H1 (cell line): ENCODE results near the gene SYNE4. TPM values are rescaled to one million over a fixed set of nuclear protein-coding genes. Genes with fewer than 3 reads are reported as not detected.

Experiments used
- CTCF ChIA-PET: fragments of 300-600 bp; sonication (Branson Sonifier 250); formaldehyde crosslinking; loops from one replicate; lab custom pipeline; 2021; ENCODE audit not compliant: partially characterized antibody; lab: Charles Lee
- POLR2A ChIA-PET: fragments of 300-600 bp; sonication (Branson Sonifier 250); formaldehyde crosslinking; loops from one replicate; lab custom pipeline; 2021; ENCODE audit warnings: inconsistent platforms; ENCODE audit not compliant: partially characterized antibody; lab: Charles Lee
- DNase-seq, 2 experiments: peaks; one replicate each; pipeline versions ENCODE4 v3.0.0 to v3.0.0-alpha.2; 2010 to 2022; ENCODE audit warnings: low spot score in 2 of 2, low read depth in 1 of 2, mixed read lengths in 1 of 2
- FAIRE-seq: peaks from 2 replicates; lab custom pipeline; 2011; peaks lifted over from hg19 to GRCh38; lab: Jason Lieb, UNC
- H2AFZ ChIP-seq: 2 replicates; pipeline ENCODE4 v1.8.1; 2012; ENCODE audit warnings: low read length, inconsistent platforms
- H2AK5ac ChIP-seq: 2 replicates; pipeline ENCODE4 v1.6.1; 2013; ENCODE audit warnings: low read depth, low read length
- H2BK120ac ChIP-seq: replicated peaks from 2 replicates; pipeline ENCODE3; 2013; ENCODE audit warnings: low read depth, low read length, inconsistent platforms
- H2BK12ac ChIP-seq: 2 replicates; pipeline ENCODE4 v1.6.1; 2013; ENCODE audit warnings: low read depth, low read length
- H2BK15ac ChIP-seq: 2 replicates; pipeline ENCODE4 v1.6.1; 2013; ENCODE audit warnings: low read length
- H2BK20ac ChIP-seq: 2 replicates; pipeline ENCODE4 v1.6.1; 2013; ENCODE audit warnings: low read length
- H2BK5ac ChIP-seq: 2 replicates; pipeline ENCODE4 v1.6.1; 2013; ENCODE audit warnings: low read depth, low read length
- H3K14ac ChIP-seq: 2 replicates; pipeline ENCODE4 v1.6.1; 2013; ENCODE audit warnings: inconsistent platforms; ENCODE audit not compliant: insufficient read length
- H3K18ac ChIP-seq: 2 replicates; pipeline ENCODE4 v1.6.1; 2013; ENCODE audit warnings: low read length; ENCODE audit errors: extremely low read depth
- H3K23ac ChIP-seq: 2 replicates; pipeline ENCODE4 v1.6.1; 2013; ENCODE audit warnings: inconsistent platforms; ENCODE audit not compliant: insufficient read length
- H3K23me2 ChIP-seq: 2 replicates; pipeline ENCODE4 v1.6.1; 2013; ENCODE audit warnings: low read depth, low read length
- H3K27ac ChIP-seq: 2 replicates; pipeline ENCODE4 v1.6.1; 2011; ENCODE audit warnings: low read depth, low read length, inconsistent platforms
- H3K27me3 ChIP-seq, 4 experiments: replicated peaks in 1 of 4; 1 replicate in 1 of 4; 2 replicates in 3 of 4; pipeline versions ENCODE4 v1.6.1 to v1.8.1; 2011 to 2013; ENCODE audit warnings: low read length in 3 of 4, mild to moderate bottlenecking in 3 of 4, inconsistent platforms in 2 of 4, mixed read lengths in 2 of 4, moderate library complexity in 1 of 4; ENCODE audit not compliant: control insufficient read depth in 3 of 4, insufficient read depth in 3 of 4; ENCODE audit errors: extremely low read depth in 1 of 4
- H3K36me3 ChIP-seq, 4 experiments: 2 replicates each; pipeline versions ENCODE4 v1.6.1 to v1.8.1; 2011 to 2013; ENCODE audit warnings: mild to moderate bottlenecking in 4 of 4, low read length in 3 of 4, moderate library complexity in 2 of 4, control low read depth in 1 of 4, inconsistent platforms in 1 of 4; ENCODE audit not compliant: insufficient read depth in 4 of 4, control insufficient read depth in 2 of 4
- H3K4ac ChIP-seq: replicated peaks from 2 replicates; pipeline ENCODE3; 2013; ENCODE audit warnings: low read length, low read depth, mixed read lengths, inconsistent platforms; ENCODE audit not compliant: insufficient read length
- H3K4me1 ChIP-seq, 4 experiments: replicated peaks in 1 of 4; 1 replicate in 1 of 4; 2 replicates in 3 of 4; pipeline versions ENCODE4 v1.6.1 to v1.8.1; 2011 to 2013; ENCODE audit warnings: low read length in 3 of 4, inconsistent platforms in 2 of 4, mixed read lengths in 1 of 4; ENCODE audit not compliant: insufficient read depth in 4 of 4, control insufficient read depth in 3 of 4
- H3K4me2 ChIP-seq, 2 experiments: 2 replicates each; pipeline versions ENCODE4 v1.6.1 to v1.8.1; 2011 to 2013; ENCODE audit warnings: low read depth in 2 of 2, low read length in 2 of 2, control low read depth in 1 of 2, inconsistent platforms in 1 of 2, mild to moderate bottlenecking in 1 of 2; ENCODE audit not compliant: insufficient read depth in 1 of 2
- H3K4me3 ChIP-seq, 4 experiments: fragments of 200-600, 300-600 bp in 1 of 4; sonication (generic), shearing (Covaris generic), sonication (Bioruptor Twin) in 1 of 4; 2 replicates each; pipeline versions ENCODE4 v1.5.1 to v1.8.1; 2011 to 2016; ENCODE audit warnings: low read length in 4 of 4, low read depth in 3 of 4, control low read depth in 2 of 4, inconsistent platforms in 2 of 4, mild to moderate bottlenecking in 2 of 4, mixed read lengths in 1 of 4, moderate library complexity in 1 of 4; ENCODE audit not compliant: insufficient read depth in 2 of 4; ENCODE audit errors: extremely low read depth in 1 of 4
- H3K56ac ChIP-seq: replicated peaks from 2 replicates; pipeline ENCODE3; 2013; ENCODE audit warnings: low read depth, mild to moderate bottlenecking, mixed read lengths, low read length, inconsistent platforms; ENCODE audit not compliant: insufficient read length
- H3K79me1 ChIP-seq: 2 replicates; pipeline ENCODE4 v1.6.1; 2013; ENCODE audit warnings: low read depth, low read length, control low read depth
- H3K79me2 ChIP-seq, 2 experiments: 2 replicates each; pipeline versions ENCODE4 v1.6.1 to v1.8.1; 2012 to 2013; ENCODE audit warnings: low read length in 2 of 2, mild to moderate bottlenecking in 2 of 2, inconsistent platforms in 1 of 2; ENCODE audit not compliant: insufficient read depth in 2 of 2, control insufficient read depth in 1 of 2
- H3K9ac ChIP-seq, 4 experiments: replicated peaks in 1 of 4; 1 replicate in 1 of 4; 2 replicates in 3 of 4; pipeline versions ENCODE4 v1.6.1 to v1.8.1; 2011 to 2013; ENCODE audit warnings: low read depth in 3 of 4, low read length in 3 of 4, control low read depth in 2 of 4, mild to moderate bottlenecking in 2 of 4, moderate library complexity in 2 of 4, inconsistent platforms in 1 of 4; ENCODE audit errors: extremely low read depth in 1 of 4
- H3K9me3 ChIP-seq, 2 experiments: 2 replicates each; pipeline versions ENCODE4 v1.6.1 to v1.8.1; 2012 to 2013; ENCODE audit warnings: mild to moderate bottlenecking in 2 of 2, moderate library complexity in 2 of 2, control low read depth in 1 of 2, inconsistent platforms in 1 of 2, low read depth in 1 of 2, low read length in 1 of 2, mixed read lengths in 1 of 2; ENCODE audit not compliant: insufficient read depth in 2 of 2
- H4K20me1 ChIP-seq, 2 experiments: replicated peaks in 1 of 2; 2 replicates each; pipeline versions ENCODE3 to v1.8.1; 2011 to 2013; ENCODE audit warnings: inconsistent platforms in 2 of 2, low read length in 2 of 2, mild to moderate bottlenecking in 1 of 2; ENCODE audit not compliant: insufficient read depth in 2 of 2, control insufficient read depth in 1 of 2
- H4K5ac ChIP-seq: 2 replicates; pipeline ENCODE4 v1.6.1; 2013; ENCODE audit warnings: low read length, low read depth, mixed read lengths, inconsistent platforms; ENCODE audit not compliant: insufficient read length
- H4K8ac ChIP-seq: 2 replicates; pipeline ENCODE4 v1.8.0; 2013; ENCODE audit warnings: mild to moderate bottlenecking, moderate library complexity, low read length, inconsistent platforms; ENCODE audit not compliant: insufficient read depth; ENCODE audit errors: extremely low read depth
- H4K91ac ChIP-seq: replicated peaks from 2 replicates; pipeline ENCODE3; 2013; ENCODE audit warnings: low read length, mixed read lengths, inconsistent platforms; ENCODE audit not compliant: insufficient read length
- BCL11A ChIP-seq, 2 experiments: IDR thresholded peaks; one replicate each; pipeline ENCODE4 v1.6.1; 2011; ENCODE audit warnings: low read depth in 2 of 2, low read length in 2 of 2, mild to moderate bottlenecking in 2 of 2
- GABPA ChIP-seq: IDR thresholded peaks from 2 replicates; pipeline ENCODE4 v1.6.1; 2011; ENCODE audit warnings: mild to moderate bottlenecking, low read length, moderate library complexity, borderline replicate concordance; ENCODE audit not compliant: insufficient read depth
- POU5F1 ChIP-seq: IDR thresholded peaks from 2 replicates; pipeline ENCODE4 v1.6.1; 2011; ENCODE audit warnings: low read depth, mild to moderate bottlenecking, low read length, moderate library complexity
- SUZ12 ChIP-seq: fragments of 200-600 bp; sonication (generic); IDR thresholded peaks from 2 replicates; pipeline ENCODE4 v1.6.1; 2012; ENCODE audit warnings: mild to moderate bottlenecking, inconsistent platforms, low read length, moderate library complexity, mixed read lengths
- TBP ChIP-seq: IDR thresholded peaks from 2 replicates; pipeline ENCODE4 v1.6.1; 2011; ENCODE audit warnings: low read depth, low read length, improper control_type of control experiment
- WGBS, 2 experiments: shearing (Covaris generic) in 1 of 2; methylation state at CpG; one replicate each; pipeline versions ENCODE4 v1.1.6 to v1.1.7; 2013 to 2015; ENCODE audit warnings: low lambda C conversion rate in 2 of 2, mixed read lengths in 2 of 2, inconsistent platforms in 1 of 2, low coverage in 1 of 2, missing lambda C conversion rate in 1 of 2; ENCODE audit not compliant: insufficient replicate concordance in 2 of 2, insufficient coverage in 1 of 2, insufficient read length in 1 of 2; ENCODE audit errors: extremely low coverage in 1 of 2, missing lambda C conversion rate in 1 of 2; 5-methylcytosine and 5-hydroxymethylcytosine counted together
- polyA plus RNA-seq, 7 experiments: library from polyadenylated mRNA; depleted of rRNA in 3 of 7; stranded (reverse) in 5 of 7; unstranded in 2 of 7; fragments of >200 nt in 5 of 7; fragments of 200-250 nt in 2 of 7; gene quantifications; 1 replicate in 5 of 7; 2 replicates in 1 of 7; 4 replicates in 1 of 7; pipeline versions ENCODE4 v1.2.1 to v1.2.3, GENCODE V29; 2011 to 2013; ENCODE audit warnings: missing spikeins in 2 of 7, mixed read lengths in 2 of 7
- total RNA-seq: library from RNA; stranded (reverse); fragmentation: NEBNext Ultra II Directional; extraction: Animal tissue kit (Norgen Biotek cat#: 25700); gene quantifications from 2 replicates; pipeline ENCODE4 v1.2.1, GENCODE V29; 2021

The SYNE4 gene
- total and polyA plus RNA-seq, 2 of the 8 experiments (the other 6 are each of a cell fraction or from before 2014, with no cell fraction given): 20.8 to 22.6 TPM

GRCh38 chr19:35973487-35973886, 35.1 kb downstream of the SYNE4 start:
- peaks cover 0 to 5% of the 10 kb centered on the region in 2 experiments for H4K20me1 ChIP-seq
- CTCF ChIA-PET: interaction anchor here (5.4 kb wide), 1 partner anchor 11 kb away, joined by 47 read pairs; no protein-coding TSS in a partner anchor
- H3K4me3 ChIP-seq: no peak overlapping the region
- no peak overlapping the region for H2BK5ac ChIP-seq
- no peak overlapping the region for H3K9ac ChIP-seq
- peaks cover 0 to 2% (median 0%) of the 10 kb centered on the region in 4 experiments; a peak in 1 of 7 replicates for H3K27me3 ChIP-seq
- no peak overlapping the region for H3K4ac ChIP-seq
- no peak overlapping the region for H3K4me2 ChIP-seq
- DNase-seq: no peak
- H4K5ac ChIP-seq: no peak overlapping the region
- no peak overlapping the region for H2BK120ac ChIP-seq
- no peak overlapping the region for H3K18ac ChIP-seq
- no peaks in the 10 kb centered on the region; a peak in 5 of 7 replicates for H3K4me1 ChIP-seq
- H2BK20ac ChIP-seq: no peak overlapping the region
- no peak overlapping the region for H2BK15ac ChIP-seq
- H3K23ac ChIP-seq: no peak overlapping the region
- no peak overlapping the region for H3K56ac ChIP-seq
- no peaks in the 10 kb centered on the region for H3K79me1 ChIP-seq
- TF ChIP-seq TBP: no peak
- TF ChIP-seq POU5F1: no peak
- TF ChIP-seq BCL11A (IDR thresholded peaks at IDR 0.05; ENCODE audit: low read depth in 2 of 2, low read length in 2 of 2): no peak
- no peak for TF ChIP-seq GABPA
- TF ChIP-seq SUZ12: no peak
- H2BK12ac ChIP-seq: no peak overlapping the region
- 75% methylated on average over 8 of the region's 8 CpGs; no CpG with 5 or more reads in 1 of the 2 experiments for WGBS, 2 experiments
- no peak overlapping the region for H2AFZ ChIP-seq
- H3K23me2 ChIP-seq: no peaks in the 10 kb centered on the region; the same call in 1 of the 2 replicates
- no peak overlapping the region for H2AK5ac ChIP-seq
- no peak overlapping the region for H3K27ac ChIP-seq
- H3K36me3 ChIP-seq: no peaks in the 10 kb centered on the region
- H3K14ac ChIP-seq: no peak overlapping the region
- FAIRE-seq: no peak
- POLR2A ChIA-PET: no interaction called here
- H3K79me2 ChIP-seq: no peaks in the 10 kb centered on the region
- H4K8ac ChIP-seq: no peak overlapping the region
- H4K91ac ChIP-seq: no peak overlapping the region
- H3K9me3 ChIP-seq: no peaks in the 10 kb centered on the region
